PFSK-1 (cell line): ENCODE measurements around the gene ZNF641. TPM values are rescaled to one million over a fixed set of nuclear protein-coding genes. Genes with fewer than 3 reads are reported as not detected.

Experiments
- FOXP2 ChIP-seq: optimal IDR thresholded peaks from 2 replicates; pipeline ENCODE3; 2011; ENCODE audit warnings: borderline replicate concordance, control low read depth, inconsistent platforms; ENCODE audit not compliant: insufficient read depth; ENCODE audit errors: extremely low read length, extremely low read depth
- POLR2AphosphoS5 ChIP-seq: IDR thresholded peaks from 2 replicates; pipeline ENCODE4 v1.6.1; 2012; ENCODE audit warnings: low read depth, mild to moderate bottlenecking, control low read depth, low read length, moderate library complexity
- REST ChIP-seq, 2 experiments: IDR thresholded peaks; 2 replicates each; pipeline versions ENCODE4 v1.6.1 to v1.8.0; 2011 to 2012; ENCODE audit warnings: low read depth in 2 of 2, low read length in 2 of 2, control low read depth in 1 of 2, inconsistent platforms in 1 of 2, mild to moderate bottlenecking in 1 of 2, moderate library complexity in 1 of 2; ENCODE audit not compliant: insufficient read depth in 1 of 2
- SIN3A ChIP-seq: IDR thresholded peaks from 2 replicates; pipeline ENCODE4 v1.6.1; 2012; ENCODE audit warnings: mild to moderate bottlenecking, low read length, moderate library complexity, borderline replicate concordance; ENCODE audit not compliant: insufficient read depth
- TAF1 ChIP-seq: IDR thresholded peaks from 2 replicates; pipeline ENCODE4 v1.6.1; 2012; ENCODE audit warnings: low read length, control low read depth, borderline replicate concordance; ENCODE audit not compliant: insufficient read depth
- polyA plus RNA-seq: library from polyadenylated mRNA; unstranded; fragments of >200 nt; gene quantifications from one replicate; pipeline ENCODE4 v1.2.1, GENCODE V29; 2012; ENCODE audit warnings: low read depth, missing spikeins; ENCODE audit not compliant: insufficient read length

ZNF641 gene
- polyA plus RNA-seq: 0.45 TPM

DNA sequence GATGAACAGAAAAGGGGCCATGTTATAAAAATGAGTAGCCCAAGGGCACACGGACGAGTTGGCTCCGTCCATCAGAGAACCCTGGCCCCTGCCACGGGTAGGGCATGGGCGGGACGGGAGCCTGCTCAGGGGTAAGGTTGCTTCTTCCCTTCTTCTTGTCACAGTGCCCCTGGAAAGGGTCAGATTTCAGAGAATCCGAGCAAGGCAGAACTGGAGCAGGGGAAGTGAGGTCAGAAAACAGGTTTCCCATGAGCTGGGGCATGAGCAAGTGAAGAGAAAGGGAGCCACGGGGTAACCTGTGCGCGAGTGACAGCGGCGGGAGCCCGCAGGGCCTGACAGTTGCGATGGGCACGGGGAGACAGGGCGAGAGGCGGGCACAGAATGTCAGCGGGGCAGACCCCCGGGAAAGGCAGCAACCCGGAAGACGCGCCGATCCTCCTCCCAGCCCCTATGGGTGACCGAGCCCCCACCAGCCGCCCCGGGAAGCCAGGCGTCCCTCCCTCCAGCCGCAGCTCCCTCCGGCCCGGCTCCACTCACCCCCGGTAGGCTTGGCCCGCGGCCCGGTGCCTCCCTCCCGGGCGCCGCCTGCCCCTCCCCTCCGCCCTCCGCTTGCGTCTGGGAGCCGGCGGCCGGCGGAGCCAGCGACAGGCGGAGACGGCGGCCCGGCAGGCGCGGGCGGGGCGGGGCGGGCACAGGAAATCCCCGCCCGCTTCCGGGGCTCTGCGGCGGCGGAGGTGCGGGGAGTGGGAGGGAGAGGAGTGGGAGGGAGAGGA lies at the start of gene ZNF641:
Gene ZNF641 (minus strand): TSS at position 671 of the 773 bp plus-strand sequence. CDS start 2,829 bp downstream, outside the sequence.
- TF ChIP-seq REST (IDR thresholded peaks at IDR 0.05; ENCODE audit: insufficient read depth in 1 of 2, low read depth in 2 of 2, low read length in 2 of 2) (no peak), TAF1 (no peak), FOXP2 (no peak), POLR2AphosphoS5 (no peak), SIN3A (no peak)

GRCh38 chr12:48390026-48390425 lies 39.3 kb upstream of the ZNF641 start:
- TF ChIP-seq REST (IDR thresholded peaks at IDR 0.05; ENCODE audit: insufficient read depth in 1 of 2, low read depth in 2 of 2, low read length in 2 of 2) (no peak), POLR2AphosphoS5 (no peak), FOXP2 (no peak), TAF1 (no peak), SIN3A (no peak)

DNA sequence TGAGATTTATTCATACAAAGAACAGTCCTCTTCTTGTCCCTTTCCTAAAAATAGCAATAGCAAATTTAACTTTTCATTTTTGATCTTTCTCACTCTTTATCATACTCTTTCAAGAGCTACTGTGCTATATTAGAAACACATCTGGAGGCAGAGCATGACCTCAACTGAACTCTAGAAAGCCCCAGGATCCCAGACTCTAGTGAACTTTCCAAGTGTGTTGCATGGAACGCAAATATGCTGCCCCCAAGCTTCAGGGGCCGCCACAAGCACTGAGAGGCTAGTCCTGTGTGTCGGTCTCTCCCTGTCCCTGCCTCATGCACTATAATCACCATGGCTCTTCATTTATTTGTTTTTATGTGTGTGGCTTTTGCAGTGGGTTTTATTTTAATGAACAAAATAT lies 38.7 kb upstream of the ZNF641 start:
- TF ChIP-seq SIN3A: no peak
- TF ChIP-seq TAF1: no peak
- no peak for TF ChIP-seq REST (IDR thresholded peaks at IDR 0.05; ENCODE audit: insufficient read depth in 1 of 2, low read depth in 2 of 2, low read length in 2 of 2)
- TF ChIP-seq POLR2AphosphoS5: no peak
- TF ChIP-seq FOXP2: no peak

- TF ChIP-seq POLR2AphosphoS5: no peak
- no peak for TF ChIP-seq FOXP2
- TF ChIP-seq REST (IDR thresholded peaks at IDR 0.05; ENCODE audit: insufficient read depth in 1 of 2, low read depth in 2 of 2, low read length in 2 of 2): no peak
- no peak for TF ChIP-seq TAF1
- no peak for TF ChIP-seq SIN3A
Measured at GRCh38 chr12:48388938-48389337, 38.2 kb upstream of the ZNF641 start.
